NOMO-1 treated with dmso at 0.1 percent for 144 hours (cell line): ENCODE measurements around the gene RNASE13.
A peak's percentile ranks its signal among the peaks of the same experiment; 100 is the strongest.
"Not testable (repeated sequence)": the region's sequence is repeated elsewhere in the genome, so short reads cannot be mapped to it uniquely, and the experiment has no call there.

ENCODE experiments used
- DNase-seq: peaks from one replicate; lab custom pipeline; 2025; ENCODE audit not compliant: unreplicated experiment; lab: John Stamatoyannopoulos, UW

Gene RNASE13

DNA sequence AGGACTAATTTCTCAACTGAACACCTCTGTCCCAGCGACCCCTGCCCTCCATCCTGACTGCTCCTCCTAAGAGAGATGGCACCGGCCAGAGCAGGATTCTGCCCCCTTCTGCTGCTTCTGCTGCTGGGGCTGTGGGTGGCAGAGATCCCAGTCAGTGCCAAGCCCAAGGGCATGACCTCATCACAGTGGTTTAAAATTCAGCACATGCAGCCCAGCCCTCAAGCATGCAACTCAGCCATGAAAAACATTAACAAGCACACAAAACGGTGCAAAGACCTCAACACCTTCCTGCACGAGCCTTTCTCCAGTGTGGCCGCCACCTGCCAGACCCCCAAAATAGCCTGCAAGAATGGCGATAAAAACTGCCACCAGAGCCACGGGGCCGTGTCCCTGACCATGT lies 8.3 kb upstream of the RNASE13 start:
- DNase-seq, result no peak

DNA sequence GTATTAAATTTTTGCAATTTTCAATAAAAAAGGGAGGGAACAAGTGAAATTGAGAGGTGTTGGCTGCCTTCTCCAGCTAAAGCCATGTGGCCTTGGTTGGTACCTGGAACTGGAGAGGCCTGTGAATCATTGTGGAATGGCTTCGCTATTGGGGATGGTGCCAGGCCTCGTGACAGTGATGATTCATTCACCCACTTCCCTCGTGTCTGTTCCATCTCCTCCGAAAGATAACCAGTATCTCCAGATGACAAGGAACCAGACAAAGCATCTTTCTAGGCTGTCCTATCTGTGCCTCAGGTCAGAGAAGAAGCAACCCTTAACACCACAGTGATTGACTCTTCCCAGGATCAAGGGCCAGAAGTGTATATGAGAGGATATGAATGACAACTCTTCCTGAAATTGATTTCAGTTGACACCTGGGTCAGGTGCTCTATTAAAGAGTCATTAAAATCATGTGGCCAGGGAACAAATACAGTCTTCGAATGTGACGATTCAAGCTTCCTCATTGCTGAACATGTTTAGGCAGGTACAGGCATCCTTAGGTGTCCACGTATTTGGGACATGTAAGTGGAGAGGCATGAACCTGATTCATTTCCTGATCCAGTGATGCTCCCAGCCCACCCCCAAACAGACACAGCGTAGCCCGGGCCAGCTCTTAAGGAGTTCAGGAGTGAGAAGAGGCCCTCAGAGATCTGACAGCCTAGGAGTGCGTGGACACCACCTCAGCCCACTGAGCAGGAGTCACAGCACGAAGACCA lies 7.2 kb upstream of the RNASE13 start, which contains the start of gene RNASE7:
Gene RNASE7 (plus strand): TSS at position 687 of the 758 bp plus-strand sequence. CDS start 631 bp downstream, outside the sequence.
- no peak for DNase-seq

DNA sequence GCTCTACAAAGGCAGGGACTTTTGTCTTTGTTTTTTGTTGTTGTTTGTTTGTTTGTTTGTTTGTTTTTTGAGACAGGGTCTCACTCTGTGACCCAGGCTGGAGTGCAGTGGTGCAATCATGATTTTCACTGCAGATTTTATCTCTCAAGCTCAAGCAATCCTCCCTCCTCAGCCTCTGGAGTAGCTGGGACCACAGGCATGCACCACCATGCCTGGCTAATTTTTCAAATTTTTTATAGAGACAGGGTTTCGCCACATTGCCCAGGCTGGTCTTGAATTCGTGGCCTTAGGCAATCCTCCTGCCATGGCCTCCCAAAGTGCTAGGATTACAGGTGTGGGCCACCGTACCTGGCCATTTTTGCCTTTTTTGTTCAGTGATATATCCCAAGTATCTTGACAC lies 6.3 kb upstream of the RNASE13 start:
- not testable (repeated sequence) for DNase-seq

DNA sequence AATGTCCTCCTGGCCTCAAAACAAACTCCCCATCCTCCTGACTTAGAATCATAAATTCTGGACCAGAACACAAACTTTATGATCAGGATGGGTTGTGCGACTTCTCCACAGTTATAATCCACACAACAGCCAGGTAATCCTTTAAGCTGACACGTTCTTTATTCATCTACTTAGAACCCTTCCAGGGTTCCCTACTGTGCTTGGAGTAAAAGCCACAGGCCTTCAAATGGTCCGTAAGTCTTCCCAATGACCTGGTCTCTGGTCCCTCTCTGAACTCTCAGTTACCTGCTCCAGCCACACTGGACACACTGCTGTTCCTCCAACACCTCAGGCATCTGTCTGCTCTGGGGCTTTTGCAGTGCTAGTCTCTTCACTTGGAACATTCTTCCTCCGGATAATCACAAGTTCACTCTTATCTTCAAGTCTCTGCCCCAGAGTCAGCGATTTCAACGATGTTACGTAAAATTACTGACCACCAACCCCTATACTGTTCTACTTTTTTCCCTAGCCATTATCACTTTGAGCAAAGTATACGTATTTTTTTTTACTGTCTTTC lies 5.8 kb upstream of the RNASE13 start:
- DNase-seq, result no peak

DNA sequence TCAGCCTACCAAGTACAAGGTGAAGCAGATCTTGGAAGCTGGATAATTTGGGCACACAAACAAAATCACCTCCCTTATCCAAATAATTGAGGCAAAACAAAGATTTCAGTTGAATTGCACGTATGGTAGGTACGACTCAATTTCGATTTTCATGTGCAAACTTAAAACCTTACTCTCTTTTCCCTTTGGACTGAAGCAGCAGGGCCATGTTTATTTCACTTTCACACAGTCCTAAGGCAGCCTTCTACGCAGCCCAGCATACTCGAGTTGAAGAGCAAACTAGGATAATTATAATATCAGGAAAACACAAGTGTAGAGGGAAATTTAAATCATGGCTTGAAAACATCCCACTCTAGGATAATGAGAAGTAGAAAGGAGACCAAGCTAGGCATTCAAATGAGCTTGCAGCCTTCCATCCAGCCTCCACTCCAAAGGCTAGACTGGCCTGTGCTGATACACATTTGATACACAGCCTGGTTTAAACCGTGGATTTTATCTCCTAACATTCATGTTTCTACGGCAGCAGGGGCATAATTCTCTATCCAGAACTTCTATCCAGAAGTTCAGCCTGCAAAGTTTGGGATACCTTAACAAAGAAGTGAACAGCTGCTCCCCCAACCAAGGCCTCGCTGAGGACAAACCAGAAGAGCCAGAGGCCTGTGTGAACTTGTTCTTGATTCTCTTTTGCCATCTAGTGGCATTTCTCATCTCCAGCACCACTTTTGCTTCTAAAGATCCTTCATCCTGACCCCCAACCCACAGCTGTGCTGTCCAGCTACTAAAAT lies 5.2 kb upstream of the RNASE13 start:
- DNase-seq, result peak; percentile 45

DNA sequence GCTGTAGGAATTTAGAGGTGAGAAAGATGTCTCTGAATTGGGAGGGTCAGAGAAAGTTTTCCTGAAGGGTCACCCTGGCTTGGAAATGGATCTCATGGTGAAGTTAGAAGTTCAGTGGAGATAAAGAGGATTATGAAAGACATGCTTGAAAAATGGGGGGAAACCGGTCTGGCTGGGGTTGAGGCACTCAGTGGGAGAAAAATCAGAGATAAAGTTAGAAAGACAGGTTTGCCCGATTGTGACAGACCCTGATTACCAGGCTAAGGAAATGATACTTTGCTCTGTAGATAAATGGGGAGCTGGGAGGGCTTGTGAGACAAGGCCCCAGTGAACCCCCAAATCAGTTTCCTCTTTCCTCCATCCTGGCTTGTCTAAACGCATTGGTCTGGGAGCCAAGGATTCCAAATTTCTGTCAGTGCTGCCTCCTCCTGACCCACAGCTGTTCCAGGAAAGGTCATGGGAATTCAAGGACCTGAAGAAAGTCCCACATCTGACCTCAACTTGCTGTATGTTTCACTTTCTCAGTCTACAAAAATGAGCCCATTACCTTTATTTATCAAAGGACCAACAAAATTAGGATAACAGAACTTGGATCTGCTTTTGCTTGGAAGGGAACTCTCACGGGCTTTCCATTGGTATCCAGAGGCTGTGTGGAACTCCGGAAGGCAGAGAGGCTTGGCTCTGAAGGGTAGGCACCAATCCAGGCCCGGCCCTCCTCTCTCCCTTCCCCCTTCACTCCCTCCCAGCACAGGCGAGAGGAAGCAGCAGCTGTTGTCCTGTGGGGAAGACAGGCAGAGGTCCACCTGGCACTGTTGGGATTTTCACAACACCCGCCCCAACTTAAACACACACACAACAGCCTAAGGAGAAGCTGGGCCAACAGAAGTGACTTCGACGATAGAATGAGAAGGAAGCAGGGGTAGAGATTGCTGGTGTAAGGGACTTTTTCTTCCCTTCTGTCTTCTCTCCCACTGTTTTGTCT lies 4.1 kb upstream of the RNASE13 start:
- no peak for DNase-seq

DNA sequence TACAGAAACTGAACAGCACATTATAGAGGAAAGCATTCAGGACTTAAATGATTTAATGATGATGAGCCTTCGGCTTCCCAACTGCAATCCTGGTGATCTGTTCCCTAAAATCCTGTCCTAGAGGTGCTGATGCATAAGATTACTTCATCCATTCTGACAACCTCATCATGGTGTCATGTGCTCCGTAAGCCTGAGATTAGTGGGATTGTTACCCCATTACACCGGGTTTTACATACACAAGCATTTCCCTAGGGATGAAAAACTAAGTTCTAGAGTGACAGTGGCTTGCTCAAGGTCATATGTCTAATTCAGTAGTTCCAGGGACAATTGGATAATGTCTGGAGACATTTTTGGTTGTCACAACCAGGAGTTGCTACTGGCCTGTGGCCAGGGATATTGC lies 2.5 kb upstream of the RNASE13 start:
- DNase-seq, result no peak

DNA sequence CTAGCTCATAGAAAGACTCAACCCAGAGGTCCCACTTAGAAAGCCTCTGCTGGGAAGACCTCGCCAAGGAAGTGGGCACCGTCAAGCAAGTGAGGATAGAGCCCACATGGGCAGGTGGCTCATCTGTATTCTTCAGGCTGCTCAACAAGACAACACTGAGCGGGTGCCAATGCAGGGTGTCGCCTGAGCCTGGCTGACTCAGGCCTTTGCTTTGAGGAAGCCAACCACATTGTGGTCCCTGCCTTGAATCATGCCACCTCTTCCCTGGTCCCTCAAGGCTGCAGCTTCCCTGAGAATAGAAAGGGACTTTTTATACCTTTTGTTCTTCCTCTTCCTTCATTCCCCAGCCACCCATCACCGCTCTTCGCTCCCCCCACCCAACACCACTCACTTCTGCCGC lies 2.1 kb upstream of the RNASE13 start:
- no peak for DNase-seq

DNA sequence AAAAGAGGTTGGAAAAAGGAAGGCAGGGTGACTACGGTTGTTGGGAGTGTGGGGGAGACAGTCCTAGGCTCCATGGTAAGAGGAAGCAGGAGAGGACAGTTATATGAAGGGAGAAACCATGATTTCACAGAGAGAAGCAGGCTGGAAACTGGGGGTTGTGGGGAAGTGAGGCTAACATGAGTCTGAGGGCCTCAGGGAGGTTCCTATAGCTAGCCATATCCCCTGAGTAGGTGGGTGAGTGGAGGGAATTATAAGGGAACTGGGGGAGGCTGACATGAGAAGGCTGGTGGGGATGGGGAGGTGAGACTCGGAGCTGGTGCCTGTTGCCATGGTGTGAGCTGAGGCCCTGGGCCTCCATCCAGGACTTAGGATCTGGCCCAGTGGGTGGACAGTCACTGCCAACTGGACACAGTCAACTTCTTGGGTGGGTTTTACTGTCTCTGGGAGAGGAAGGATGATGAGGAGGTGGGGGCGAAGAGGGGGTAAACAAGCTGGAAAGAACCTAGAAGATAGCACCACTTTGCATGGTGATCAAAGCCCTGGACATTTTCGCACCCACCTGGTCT lies 1.4 kb downstream of the RNASE13 start:
- no peak for DNase-seq

DNA sequence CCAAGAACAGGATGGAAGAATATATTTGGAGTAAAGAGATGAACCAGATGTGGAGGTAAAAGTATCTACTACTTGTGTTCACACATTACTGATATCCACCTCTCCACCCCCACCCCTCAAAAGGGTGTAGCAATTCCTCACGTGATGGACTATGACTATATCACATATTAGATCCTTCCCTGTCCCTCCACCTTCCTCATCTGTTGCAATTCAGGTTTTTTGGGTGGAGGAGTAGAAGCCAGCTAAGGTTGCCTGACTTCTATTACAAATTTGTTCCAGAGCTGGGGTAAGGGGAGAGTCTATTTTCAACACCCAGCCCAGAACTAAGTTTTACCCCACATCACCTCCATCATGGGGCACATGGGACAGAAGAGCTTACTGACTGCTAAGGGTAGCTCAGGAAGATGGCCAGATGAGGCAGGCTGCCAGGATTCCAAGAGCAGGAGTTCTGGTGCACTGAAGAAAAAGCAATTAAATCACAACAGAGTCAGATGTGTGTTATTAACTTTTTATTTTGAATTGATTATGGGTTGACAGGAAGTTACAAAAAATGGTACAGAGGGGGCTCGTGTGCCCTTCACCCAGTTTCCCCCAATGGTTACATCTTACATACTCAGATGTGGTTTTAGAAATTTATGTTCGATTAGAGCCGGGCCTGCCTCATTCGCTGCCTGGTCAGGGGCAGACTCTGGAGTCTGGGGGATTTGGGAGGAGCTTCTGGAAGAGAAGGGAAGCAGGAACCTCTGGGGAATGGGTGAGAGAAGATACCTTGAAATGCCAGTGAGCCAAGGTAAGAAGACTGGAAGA lies 2.1 kb downstream of the RNASE13 start:
- no peak for DNase-seq

DNA sequence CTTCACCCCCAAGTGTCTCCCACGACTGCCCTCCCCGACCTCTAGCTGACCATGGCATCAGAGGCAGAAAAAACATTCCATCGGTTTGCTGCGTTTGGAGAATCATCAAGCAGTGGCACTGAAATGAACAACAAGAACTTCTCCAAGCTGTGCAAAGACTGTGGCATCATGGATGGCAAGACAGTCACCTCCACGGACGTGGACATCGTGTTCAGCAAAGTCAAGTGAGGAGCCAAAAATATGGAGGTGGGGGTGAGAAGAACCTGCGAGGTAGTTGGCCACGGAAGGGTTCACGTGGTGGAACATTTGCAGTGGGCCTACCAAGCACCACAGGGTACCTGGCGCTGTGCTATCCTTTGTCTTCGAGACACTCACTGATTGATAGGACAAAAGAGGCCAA lies 4.1 kb downstream of the RNASE13 start:
- DNase-seq, result no peak

DNA sequence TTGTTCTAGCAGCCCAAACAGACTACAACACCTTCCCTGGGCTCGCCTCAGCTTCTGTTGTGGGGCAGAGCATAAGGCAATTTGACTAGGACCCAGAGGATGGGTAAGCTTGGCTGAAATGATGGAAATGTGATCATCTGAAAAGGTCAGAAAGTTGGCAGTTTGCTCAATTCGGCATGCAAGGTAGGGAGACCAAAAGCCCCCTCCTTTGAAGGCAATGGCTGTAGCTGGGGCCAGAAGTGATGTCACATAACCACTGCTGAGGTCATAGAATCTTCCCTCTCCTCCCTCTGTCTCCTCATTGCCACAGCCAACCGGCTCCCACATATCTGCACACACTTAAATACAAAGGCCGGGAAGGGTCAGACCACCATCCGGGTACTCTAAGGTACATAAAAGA lies 4.7 kb downstream of the RNASE13 start, which contains the start of gene TPPP2:
Gene TPPP2 (plus strand): TSS at position 301 of the 400 bp plus-strand sequence. CDS start 365 bp downstream, outside the sequence.
- no peak for DNase-seq

DNA sequence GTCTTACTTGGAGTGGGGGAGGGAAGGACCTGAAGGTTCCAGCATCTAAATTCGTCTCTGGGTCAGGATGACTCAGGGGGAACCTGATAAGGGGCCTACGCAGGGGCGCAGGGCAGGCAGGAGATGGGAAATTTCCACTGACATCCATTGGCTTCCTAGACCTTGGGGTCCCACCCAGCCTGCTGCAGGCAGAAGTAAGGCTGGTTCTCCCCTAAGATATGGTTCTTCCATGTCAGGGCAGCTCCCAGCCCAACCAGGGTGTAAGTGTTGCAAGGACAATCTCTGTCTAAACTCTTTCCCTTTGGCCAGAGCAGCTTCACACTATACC lies 7.7 kb downstream of the RNASE13 start:
- no peak for DNase-seq

DNA sequence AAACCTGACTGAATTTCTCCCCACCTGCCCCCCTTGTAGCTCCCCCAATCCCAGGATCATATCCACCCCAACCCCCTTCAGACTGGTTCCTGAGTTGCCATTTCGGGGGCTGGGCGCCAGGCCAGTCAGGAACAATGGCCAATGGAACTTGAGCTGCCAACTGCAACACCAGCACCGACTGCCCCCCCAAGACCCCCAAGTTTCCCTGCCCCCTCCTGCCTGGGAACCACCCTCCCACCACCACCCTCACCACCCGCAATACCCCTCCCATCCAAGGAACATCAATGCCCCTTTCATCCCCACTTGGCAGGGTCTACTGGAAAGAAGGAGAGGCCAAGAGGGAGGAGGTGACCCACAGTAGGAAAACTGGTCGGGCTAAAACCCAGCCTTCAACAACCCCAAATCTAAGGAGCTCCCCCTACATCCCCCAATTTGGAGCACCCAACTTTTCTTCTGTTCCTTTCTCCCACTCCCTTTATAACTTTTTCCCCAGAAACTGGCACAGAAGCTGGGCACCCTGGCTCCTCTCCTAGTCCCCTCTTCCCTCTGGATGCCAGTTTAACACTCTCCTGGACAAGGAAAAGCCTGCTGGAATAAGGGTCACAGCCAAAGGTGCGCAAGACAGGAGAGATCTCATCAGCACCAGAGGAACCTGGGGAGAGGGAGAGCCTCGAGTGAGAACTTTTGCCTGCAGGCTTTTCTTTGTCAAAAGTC lies 8.2 kb downstream of the RNASE13 start:
- no peak for DNase-seq

DNA sequence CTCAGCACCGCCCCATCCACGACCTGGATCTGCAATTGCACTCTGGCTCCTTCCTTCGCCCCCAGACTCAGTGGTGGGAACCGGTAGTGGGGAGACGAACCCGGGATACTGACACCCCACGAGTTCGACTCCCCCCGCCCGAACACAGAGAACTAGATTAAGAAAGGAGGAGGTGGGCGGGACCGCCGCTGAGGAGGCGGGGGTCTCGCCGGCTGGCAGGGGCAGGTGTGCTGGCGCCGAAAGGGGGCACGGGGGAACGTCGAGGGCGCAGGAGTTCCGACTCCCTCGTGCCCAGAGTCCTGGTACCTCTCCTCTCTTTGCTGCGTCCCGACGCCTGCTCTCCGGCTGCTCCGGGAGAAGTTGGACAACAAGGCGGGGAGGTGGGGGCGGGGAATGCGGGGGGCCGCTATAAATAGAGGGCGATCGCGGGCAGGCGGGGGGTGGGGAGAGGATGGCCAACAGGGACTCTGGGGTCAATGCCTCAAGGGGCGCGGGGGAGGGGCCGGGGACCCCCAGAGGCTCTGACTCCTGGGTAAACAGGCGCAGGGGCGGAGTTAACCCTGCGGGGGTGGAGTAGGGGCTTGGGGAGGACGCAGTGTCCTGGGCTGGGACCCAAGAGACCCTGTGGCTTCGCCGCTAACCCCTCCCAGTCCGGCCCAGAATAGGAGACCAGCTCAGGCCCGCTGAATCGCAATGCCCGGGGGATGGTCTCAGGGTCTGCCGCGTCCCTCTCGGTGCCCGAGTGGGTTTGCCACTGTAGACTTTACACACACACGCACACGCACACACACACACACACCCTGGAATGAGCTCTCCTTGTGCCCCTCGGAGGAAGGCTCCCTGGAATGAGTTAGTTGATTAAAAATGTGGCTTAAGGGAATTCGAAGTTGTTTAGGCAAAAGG lies 9.0 kb downstream of the RNASE13 start:
- no peak for DNase-seq

DNA sequence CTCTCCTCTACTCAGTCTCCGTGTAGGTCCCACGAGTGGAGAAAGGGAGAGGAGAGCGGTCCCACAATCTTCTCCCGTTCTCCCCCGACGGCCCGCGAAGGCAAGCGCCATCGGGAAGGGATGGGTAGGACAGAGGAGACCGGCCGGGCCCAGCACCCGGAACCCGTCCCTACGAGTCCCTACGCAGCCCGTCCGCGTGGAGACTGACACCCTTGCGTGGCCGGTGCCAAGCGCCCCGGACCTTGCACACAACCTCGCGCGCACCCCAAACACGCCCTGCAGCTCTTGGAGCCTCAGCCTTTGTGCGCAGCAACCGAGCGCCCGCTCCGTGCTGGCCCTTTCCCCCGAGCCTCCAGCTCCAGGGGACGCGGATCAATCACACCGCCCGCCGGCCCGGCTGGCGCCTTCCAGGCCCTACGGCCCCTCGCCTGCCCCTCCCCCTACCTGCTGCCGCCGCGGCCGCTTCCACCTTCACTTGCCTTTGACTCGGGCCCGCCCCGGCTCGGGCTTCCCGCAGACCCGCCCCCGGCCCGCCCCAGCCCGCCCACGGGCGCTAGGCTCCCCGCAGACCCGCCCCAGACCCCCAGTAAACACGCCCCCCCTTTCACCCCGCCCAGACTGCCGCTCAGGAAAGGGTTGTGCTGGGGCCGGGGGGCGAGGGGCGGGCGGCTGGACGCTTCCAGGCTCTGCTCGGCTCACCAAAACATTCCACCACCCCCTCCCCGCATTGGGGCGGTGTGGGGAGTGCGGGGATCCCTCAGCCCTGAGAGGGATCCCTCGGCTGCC lies 9.8 kb downstream of the RNASE13 start, which contains the start of gene NDRG2:
Gene NDRG2 (minus strand): TSS at position 477 of the 786 bp plus-strand sequence. CDS start 1,746 bp downstream, outside the sequence.
- peak; percentile 55 for DNase-seq
